SH-SY5Y (cell line): ENCODE results near the gene NSMCE1.

Source experiments
- GATA2 ChIP-seq: IDR thresholded peaks from 2 replicates; pipeline ENCODE4 v1.6.1; 2011; ENCODE audit warnings: mild to moderate bottlenecking, low read depth, low read length
- GATA3 ChIP-seq: IDR thresholded peaks from 2 replicates; pipeline ENCODE4 v1.6.1; 2011; ENCODE audit warnings: low read depth, mild to moderate bottlenecking, low read length, moderate library complexity

DNA sequence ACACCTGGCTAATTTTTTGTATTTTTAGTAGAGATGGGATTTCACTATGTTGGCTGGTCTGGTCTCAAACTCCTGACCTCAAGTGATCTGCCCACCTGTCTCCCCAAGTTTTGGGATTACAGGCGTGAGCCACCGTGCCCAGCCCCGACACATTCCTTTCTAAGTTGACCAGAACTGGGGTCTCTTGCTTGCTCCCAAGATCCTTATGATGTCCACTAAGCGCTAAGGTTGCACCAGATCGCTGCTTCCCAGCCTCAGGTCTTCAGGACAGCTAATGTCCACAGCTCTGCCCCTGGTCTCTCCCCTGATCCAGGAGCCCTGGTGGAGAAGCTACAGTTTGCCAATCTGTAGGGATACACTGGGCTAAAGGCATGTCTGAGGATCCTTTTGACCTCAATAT is 29.5 kb downstream of the NSMCE1 start:
- TF ChIP-seq GATA3 (no peak), GATA2 (no peak)
